ENCODE results near the gene PROCR. TPM values are rescaled to one million over a fixed set of nuclear protein-coding genes. Genes with fewer than 3 reads are reported as not detected.
"Not testable (repeated sequence)": the region's sequence is repeated elsewhere in the genome, so short reads cannot be mapped to it uniquely, and the experiment has no call there.

PROCR gene
- polyA plus RNA-seq, 3 donors = 16.1 to 83.3 (median 78.7) TPM

DNA sequence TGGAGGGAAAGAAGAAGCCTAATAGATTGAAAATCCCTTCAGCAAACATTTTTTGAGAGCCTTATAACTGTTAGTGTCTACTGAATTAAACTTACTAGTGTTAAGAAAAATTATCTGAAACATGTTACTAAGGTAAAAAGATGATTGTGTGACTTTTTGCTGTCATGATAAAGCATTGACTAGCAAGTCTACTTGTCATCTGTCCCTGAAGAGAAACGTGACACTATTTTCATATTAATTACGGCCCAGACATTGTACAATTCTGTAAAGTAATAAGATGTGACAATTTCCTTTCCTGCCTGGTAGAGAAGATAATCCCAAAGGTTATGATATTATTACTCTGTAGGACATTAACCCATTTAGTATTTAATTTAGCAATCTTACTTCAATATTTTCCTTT lies 15.9 kb upstream of the PROCR start:
- WGBS, 3 donors = 72 to 76% (median 75%) methylated on average over 2 of the region's 2 CpGs
- H3K27ac ChIP-seq (ENCODE audit: low read depth, low read length) = no peak overlapping the region

DNA sequence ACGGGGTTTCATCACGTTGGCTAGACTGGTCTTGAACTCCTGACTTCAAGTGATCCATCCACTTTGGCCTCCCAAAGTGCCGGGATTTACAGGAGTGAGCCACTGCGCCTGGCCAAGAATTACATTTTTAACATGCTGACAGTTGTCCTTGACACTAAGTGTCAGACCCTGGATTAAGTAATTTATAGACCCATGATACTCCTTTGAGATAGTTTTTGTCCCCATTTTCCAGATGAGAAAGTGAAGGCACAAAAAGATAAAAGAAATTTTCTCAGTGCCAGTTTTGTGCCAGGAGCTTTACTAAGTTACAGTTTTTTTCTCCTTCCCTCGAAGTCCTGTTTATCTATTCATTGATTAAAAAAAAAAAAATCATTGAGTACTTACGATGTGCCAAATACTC lies 14.9 kb upstream of the PROCR start:
- H3K27ac ChIP-seq (ENCODE audit: low read depth, low read length) = no peak overlapping the region
- WGBS, 3 donors = 63 to 93% (median 92%) methylated on average over 6 of the region's 6 CpGs

DNA sequence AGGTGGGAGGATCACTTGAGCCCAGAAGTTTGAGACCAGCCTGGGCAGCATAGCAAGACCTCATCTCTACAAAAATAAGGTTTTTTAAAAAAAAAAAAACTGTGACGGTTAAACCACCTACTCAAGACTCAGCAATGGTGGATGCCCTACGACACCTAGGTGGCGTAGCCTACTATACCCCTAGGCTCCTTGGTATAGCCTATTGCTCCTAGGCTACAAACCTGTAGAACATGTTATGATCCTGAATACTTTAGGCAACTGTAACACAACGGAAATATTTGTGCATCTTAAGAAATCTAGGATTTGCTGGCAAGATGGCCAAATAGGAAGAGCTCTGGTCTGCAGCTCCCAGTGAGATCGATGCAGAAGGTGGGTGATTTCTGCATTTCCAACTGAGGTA lies 11.5 kb upstream of the PROCR start:
- WGBS, 3 donors = 93 to 95% (median 93%) methylated on average over 5 of the region's 5 CpGs
- H3K27ac ChIP-seq (ENCODE audit: low read depth, low read length) = not testable (repeated sequence)

DNA sequence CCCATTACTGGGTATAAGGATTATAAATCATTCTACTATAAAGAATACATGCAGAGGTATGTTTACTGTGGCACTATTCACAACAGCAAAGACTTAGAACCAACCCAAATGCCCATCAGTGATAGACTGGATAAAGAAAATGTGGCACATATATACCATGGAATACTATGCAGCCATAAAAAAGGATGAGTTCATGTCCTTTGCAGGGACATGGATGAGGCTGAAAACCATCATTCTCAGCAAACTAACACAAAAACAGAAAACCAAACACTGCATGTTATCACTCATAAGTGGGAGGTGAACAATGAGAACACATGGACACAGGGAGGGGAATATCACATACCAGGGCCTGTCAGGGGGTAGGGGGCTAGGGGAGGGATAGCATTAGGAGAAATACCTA lies 7.3 kb upstream of the PROCR start:
- H3K27ac ChIP-seq (ENCODE audit: low read depth, low read length) = not testable (repeated sequence)

DNA sequence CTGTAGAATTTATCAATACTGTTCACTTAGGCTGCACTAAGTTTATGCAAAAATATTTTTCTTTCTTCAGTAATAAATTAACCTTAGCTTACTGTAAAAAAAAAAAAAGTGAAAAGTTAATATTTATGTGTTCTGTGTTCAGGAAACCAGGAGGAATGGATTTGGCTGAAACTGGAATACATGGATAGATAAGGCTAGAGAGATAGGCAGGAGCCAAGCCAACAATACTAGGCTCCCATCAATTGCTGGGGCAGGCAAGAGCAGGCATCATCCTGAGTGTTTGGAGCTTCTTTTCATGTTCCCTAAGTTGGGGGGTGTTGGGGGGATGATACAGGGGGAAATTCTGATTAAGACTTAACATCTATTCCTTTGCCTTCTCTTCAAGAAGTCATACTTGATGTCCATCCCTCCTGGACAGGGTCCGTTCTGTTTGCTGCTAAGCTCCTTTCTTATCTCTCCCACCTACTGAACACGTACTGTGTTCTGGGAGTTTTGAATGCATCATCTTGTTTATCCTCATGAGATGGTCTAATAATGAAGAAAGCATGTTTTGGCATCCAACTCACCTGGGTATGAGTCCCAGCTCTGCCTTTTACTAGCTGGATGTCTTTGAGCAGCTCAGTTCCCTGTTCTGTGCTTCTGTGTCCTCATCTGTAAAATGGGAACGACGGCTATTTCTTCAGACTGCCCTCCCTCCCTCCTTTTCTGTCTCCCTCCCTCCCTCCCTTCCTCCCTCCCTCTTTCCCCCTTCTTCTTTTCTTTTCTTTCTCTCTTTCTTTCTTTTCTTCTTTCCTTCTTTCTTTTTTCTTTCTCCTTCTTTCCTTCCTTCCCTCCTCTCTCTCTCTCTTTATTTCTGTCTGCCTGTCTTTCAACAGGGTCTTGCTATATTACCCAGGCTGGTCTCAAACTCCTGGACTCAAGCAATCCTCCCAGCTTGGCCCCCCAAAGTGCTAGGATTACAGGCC lies 6.4 kb upstream of the PROCR start:
- 65 to 78% (median 73%) methylated on average over 4 of the region's 4 CpGs for WGBS, 3 donors
- no peak overlapping the region for H3K27ac ChIP-seq (ENCODE audit: low read depth, low read length)

DNA sequence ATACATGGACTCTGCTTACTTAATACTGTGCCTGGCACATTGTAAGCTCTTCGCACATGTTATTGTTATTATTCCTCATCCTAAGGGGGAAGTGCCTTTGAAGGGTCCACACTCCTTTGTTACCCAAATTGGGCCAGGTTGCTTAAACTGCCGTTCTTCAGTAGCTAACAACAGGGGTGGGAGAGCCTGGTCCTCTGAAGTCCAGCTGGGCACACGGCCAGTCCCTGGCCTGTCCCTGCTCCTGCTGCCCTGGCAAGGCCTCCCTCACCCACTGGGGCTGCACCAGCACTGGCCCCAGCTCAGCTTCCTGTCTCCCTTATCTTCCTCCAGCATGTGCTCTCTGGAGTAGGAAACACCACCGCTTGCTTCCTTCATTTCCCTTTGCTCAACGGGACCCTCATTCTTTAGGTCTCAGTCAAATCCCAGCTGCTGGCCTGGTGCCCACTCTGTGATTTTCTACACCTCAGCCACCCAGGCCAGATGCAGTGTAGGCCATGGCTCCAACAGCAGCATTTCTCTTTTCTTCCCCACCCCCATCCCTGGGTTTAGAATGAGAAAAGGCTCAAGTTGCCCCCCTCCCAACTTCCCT lies 5.5 kb upstream of the PROCR start:
- WGBS, 3 donors = 18 to 61% (median 21%) methylated on average over 5 of the region's 5 CpGs
- no peak overlapping the region for H3K27ac ChIP-seq (ENCODE audit: low read depth, low read length)

DNA sequence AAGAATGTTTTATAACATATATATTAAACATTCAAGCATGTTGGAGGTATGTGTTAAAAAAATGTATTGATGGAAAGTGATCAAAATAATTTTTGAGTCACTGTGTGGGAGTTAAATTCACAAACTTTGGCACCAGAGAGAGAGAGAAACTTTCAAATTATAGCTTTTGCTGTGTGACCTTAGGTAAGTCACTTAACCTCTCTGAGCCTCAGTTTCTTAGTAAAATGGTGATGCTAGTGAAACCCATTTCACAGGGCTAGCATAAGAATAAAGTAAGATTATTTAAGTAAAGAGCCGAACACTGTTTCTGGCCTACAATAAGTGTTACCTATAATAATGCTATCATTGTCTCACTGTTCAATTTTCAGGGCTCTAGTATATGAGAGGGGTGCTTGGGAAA lies 4.1 kb upstream of the PROCR start:
- no peak overlapping the region for H3K27ac ChIP-seq (ENCODE audit: low read depth, low read length)
- WGBS, 3 donors = 97 to 100% (median 98%) methylated on average over 1 of the region's 1 CpG

DNA sequence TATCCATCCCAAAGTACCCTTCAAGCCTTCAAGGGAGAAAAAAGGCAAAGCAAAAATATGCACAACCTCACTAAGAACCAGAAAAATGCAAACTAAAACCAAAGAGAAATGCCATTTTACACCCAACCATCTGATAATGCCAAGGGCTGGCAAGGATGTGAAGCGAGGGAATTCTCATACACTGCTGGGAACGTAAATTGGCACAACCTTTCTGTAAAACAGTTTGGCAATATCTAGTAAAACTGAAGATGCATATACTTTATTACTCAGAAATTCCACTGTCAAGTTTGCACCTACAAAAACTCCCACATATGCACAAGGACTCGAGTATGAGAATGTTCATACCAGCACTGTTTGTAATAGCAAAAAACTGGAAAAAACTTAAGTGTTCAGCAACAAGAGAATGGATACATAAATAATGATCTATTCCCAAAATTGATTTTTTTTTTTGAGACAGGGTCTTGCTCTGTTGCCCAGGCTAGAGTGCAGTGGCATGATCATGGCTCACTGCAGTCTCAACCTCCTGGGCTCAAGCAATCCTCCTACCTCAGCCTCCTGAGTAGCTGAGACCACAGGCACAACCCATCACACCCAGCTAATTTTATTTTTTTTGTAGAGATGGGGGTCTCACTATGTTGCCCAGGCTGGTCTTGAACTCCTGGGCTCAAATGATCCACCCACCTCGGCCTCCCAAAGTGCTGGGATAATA lies 3.0 kb upstream of the PROCR start:
- not testable (repeated sequence) for H3K27ac ChIP-seq (ENCODE audit: low read depth, low read length)
- WGBS, 3 donors = 75 to 89% (median 76%) methylated on average over 4 of the region's 4 CpGs

DNA sequence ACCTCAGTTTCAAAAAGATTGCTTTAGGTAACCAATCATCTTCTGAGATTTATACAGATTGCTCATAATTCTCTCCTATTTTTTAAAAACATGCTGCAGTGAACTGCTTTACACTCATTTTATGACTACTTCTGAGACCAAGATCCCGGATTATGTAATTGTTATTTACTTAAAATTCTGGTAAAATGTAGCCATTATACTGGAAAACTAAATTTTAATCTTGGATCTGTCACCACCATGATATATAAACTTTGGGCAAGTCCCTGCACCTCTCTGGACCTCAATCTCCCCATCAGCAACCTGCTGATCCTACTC lies 477 bp upstream of the PROCR start:
- 33 to 69% (median 51%) methylated on average over 1 of the region's 1 CpG for WGBS, 3 donors
- no peak overlapping the region for H3K27ac ChIP-seq (ENCODE audit: low read depth, low read length)

DNA sequence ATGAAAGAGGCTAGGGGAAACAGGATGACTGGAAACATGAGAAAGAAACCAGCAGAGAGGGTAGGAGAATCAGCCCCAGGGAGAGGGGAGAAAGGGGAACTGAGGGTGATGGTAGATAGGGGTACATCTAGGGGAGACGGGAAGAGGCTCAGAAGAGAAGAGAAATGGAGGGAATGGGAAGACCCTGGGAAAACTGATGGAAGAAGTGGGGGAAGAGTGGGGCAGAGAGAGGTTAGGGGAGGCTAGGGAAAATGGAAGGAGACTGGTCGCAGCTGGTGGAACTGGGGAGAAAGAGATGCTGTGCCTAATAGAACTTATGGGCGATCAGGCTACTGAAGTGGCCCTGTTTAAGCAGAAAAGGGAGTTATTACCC lies 548 bp downstream of the PROCR start:
- H3K27ac ChIP-seq (ENCODE audit: low read depth, low read length) = peak overlapping the region; percentile 17
- WGBS, 3 donors = 53 to 87% (median 55%) methylated on average over 3 of the region's 3 CpGs

DNA sequence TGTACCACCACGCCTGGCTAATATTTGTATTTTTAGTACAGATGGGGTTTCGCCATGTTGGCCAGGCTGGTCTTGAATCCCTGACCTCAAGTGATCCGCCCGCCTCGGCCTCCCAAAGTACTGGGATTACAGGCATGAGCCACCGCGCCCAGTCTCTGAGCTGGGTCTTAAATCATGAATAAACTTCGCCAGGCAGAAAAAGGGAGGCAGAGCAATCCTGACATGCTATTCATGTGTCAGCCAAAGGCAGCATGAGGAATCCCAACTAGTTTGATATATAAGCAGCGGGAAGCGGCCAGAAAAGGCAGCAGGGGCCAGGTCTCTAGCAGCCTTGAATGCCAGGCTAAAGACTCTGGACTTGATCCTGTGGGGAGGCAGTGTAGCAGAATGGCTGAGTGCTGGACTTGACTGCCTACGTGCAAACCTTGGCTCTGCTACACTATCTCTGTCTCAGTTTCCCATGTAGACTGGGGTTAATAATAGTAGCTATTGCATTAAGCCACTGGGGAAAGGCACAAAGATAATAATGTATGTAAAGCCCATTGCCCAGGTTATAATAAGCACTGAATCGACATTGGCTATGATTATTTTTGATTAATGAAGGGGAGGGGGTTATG lies 1.8 kb downstream of the PROCR start:
- H3K27ac ChIP-seq (ENCODE audit: low read depth, low read length) = peak overlapping the region; percentile 29
- 58 to 86% (median 60%) methylated on average over 9 to 12 of the region's 12 CpGs for WGBS, 3 donors

DNA sequence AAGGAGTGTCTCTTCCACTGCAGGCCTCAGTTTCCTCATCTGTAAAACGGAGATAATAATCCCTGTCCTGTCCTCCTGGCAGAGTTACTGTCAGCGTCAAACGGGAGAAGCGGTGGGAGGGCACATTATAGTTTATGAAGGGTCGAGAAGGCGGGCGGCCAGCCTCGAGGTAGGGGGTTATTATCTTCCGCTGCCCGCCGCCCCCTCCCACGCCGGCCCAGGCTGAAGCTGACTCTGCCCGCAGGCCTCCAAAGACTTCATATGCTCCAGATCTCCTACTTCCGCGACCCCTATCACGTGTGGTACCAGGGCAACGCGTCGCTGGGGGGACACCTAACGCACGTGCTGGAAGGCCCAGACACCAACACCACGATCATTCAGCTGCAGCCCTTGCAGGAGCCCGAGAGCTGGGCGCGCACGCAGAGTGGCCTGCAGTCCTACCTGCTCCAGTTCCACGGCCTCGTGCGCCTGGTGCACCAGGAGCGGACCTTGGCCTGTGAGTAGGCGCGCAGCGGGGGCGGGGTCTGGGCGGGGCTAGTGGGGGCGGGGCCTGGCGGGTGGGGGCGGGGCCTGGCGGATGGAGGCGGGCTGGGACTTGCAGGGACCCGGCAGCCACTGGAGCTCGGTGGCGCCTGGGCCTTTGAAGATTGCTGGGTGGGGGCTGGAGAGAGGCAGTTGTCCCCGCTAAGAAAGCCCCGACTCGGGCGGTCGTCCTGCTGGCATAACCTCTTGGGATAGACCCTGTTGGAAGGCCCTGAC lies 2.8 kb downstream of the PROCR start:
- H3K27ac ChIP-seq (ENCODE audit: low read depth, low read length) = peak overlapping the region; percentile 29
- WGBS, 3 donors = 39 to 69% (median 66%) methylated on average over 39 to 49 of the region's 49 CpGs

DNA sequence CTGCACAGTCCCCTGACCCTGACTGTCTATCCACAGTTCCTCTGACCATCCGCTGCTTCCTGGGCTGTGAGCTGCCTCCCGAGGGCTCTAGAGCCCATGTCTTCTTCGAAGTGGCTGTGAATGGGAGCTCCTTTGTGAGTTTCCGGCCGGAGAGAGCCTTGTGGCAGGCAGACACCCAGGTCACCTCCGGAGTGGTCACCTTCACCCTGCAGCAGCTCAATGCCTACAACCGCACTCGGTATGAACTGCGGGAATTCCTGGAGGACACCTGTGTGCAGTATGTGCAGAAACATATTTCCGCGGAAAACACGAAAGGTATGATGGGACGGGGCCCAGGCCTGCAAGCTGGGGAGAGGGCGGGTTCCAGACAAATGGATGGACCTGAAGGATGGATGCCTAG lies 4.3 kb downstream of the PROCR start:
- 92 to 94% (median 93%) methylated on average over 14 of the region's 14 CpGs for WGBS, 3 donors
- no peak overlapping the region for H3K27ac ChIP-seq (ENCODE audit: low read depth, low read length)

DNA sequence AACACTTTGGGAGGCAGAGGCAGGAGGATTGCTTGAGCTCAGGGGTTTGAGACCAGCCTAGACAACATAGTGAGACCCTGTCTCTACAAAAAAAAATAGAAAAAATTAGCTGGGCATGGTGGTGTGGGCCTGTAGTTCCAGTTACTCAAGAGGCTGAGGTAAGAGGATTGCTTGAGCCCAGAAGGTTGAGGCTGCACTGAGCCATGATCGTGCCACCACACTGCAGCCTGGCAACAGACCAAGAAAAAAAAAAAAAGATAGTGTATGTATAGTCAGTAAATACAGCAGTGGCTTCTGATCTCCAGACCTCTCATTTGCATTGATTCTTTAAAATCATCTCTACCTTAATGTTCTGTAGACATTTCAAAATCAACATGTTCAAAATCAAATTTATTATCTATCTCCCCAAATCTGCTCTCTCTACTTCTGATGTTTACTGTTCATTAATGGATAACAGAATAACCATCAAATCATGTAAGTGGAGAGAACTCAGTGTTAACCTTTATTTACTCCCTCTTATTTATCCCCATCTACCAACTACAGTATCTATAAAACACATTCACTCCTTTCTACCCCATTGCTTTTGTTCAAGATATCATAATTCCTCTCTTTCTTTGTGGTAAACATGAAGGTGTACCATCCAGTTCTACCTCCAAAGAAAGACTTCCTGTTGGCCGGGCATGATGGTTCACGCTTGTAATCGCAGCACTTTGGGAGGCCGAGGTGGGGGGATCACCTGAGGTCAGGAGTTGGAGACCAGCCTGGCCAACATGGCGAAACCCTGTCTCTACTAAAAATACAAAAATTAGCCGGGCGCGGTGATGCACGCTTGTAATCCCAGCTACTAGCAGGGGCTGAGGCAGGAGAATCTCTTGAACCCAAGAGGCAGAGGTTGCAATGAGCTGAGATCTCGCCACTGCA lies 7.7 kb downstream of the PROCR start:
- WGBS, 3 donors = 80 to 94% (median 92%) methylated on average over 11 of the region's 11 CpGs

DNA sequence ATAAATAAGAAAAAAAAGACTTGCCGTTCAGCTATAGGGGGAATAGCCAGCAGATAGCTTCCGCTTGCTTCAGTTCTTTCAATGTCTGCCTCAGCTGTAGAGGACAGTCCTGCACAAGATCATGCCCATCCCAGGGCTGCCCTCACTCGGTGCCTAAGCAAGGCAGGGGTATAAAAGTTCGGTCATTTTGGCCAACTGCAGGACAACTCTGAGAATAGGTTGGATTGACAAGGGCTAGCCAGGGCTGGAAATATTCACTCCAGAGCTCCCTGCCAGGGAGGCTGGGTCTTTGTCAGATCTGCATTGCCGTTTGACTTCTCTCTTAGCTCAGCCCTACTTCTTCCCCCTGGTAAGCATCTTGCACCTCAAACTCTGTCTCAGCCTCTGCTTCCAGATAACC lies 8.4 kb downstream of the PROCR start:
- whole genome bisulfite sequencing, 3 donors = 88 to 97% (median 93%) methylated on average over 5 of the region's 5 CpGs
- no peak overlapping the region for H3K27ac ChIP-seq (ENCODE audit: low read depth, low read length)

More for the DNA sequence above, 7.7 kb downstream of the PROCR start:
- H3K27ac ChIP-seq (ENCODE audit: low read depth, low read length) = no peak overlapping the region

DNA sequence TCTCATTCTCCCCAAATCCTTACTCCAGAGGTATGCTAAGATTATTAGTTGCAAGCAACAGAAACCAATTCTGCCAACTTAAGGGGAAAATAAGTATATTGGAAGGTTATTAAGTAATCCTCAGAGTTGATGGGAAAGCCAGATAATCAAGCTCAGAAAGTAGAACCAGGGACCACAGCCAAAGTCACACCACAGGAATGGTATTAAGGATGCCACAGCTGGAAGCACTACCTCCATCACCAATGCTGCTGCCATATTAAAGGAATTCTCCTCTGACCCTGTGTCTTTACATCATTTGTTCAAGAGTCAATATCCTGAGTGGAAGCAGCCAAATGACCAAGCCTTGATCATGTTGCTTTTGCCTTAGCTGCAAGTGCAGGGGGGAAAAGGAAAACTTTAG lies 9.9 kb downstream of the PROCR start:
- H3K27ac ChIP-seq (ENCODE audit: low read depth, low read length) = no peak overlapping the region

DNA sequence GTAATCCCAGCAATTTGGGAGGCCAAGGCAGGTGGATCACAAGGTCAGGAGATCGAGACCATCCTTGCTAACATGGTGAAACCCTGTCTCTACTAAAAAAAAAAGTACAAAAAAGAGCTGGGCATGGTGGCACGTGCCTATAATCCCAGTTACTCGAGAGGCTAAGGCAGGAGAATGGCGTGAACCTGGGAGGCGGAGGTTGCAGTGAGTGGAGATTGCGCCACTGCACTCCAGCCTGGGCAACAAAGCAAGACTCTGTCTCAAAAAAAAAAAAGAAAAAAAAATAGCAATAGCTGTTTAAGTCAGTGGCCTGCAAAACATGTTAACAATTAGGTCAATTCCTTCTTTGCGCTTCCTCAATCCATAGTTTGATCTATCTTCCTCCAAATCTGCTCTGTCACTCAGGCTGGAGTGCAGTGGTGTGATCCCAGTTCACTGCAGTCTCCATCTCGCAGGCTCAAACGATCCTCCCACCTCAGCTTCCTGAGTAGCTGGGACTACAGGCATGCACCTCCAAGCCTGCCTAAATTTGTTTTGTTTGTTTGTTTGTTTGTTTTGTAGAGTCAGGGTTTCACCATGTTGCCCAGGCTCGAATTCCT lies 14.9 kb downstream of the PROCR start:
- 88 to 92% (median 90%) methylated on average over 10 of the region's 10 CpGs for WGBS, 3 donors
- not testable (repeated sequence) for H3K27ac ChIP-seq (ENCODE audit: low read depth, low read length)

Measured in adipose tissue (tissue), 3 donors.